HepG2 (cell line): ENCODE data around the gene FOLR1. TPM values are rescaled to one million over a fixed set of nuclear protein-coding genes. Genes with fewer than 3 reads are reported as not detected.

Experiments used
- ATAC-seq: fragments of 200-7000 bp; cut with Tn5 transposase; 3 replicates; pipeline ENCODE4 v1.9.1; 2020; ENCODE audit warnings: mild to moderate bottlenecking, moderate library complexity
- BruUV-seq: library from RNA; stranded (reverse); fragments of 400-500 nt; replicated peaks from 2 replicates; lab custom pipeline; 2021; lab: Mats Ljungman, UMichigan
- CTCF ChIA-PET: fragments of 300-600 bp; formaldehyde crosslinking; extraction: SDS; loops from one replicate; lab custom pipeline; 2021; ENCODE audit warnings: low total read pairs, inconsistent platforms, low intra/inter-chr PET ratio; lab: Yijun Ruan, JAX
- POLR2A ChIA-PET: fragments of 350-600 bp; sonication (Branson Sonifier 250); formaldehyde crosslinking; loops from one replicate; lab custom pipeline; 2020; ENCODE audit warnings: antibody characterized with exemption, inconsistent platforms; lab: Yijun Ruan, JAX
- DNase-seq: peaks from one replicate; pipeline ENCODE4 v3.0.0-alpha.2; 2015; ENCODE audit warnings: low spot score
- FAIRE-seq: peaks from 3 replicates; lab custom pipeline; 2011; peaks lifted over from hg19 to GRCh38; lab: Jason Lieb, UNC
- H2AFZ ChIP-seq: one replicate; pipeline ENCODE4 v1.6.1; 2011; ENCODE audit warnings: low read length, inconsistent platforms
- H3K27ac ChIP-seq: fragments of 300-600 bp; 3 replicates; pipeline ENCODE4 v1.8.0; 2011; ENCODE audit warnings: mixed run types, mild to moderate bottlenecking, mixed read lengths, low read length, inconsistent platforms; ENCODE audit not compliant: insufficient read depth; ENCODE audit errors: extremely low read length
- H3K27me3 ChIP-seq, 2 experiments: fragments of 200-600 bp in 1 of 2; 2 replicates in 1 of 2; 3 replicates in 1 of 2; pipeline versions ENCODE4 v1.6.0 to v1.8.0; 2011; ENCODE audit warnings: low read length in 2 of 2, mild to moderate bottlenecking in 2 of 2, moderate library complexity in 2 of 2, inconsistent platforms in 1 of 2; ENCODE audit not compliant: insufficient read depth in 2 of 2, control insufficient read depth in 1 of 2
- H3K36me3 ChIP-seq, 2 experiments: fragments of 200-600 bp in 1 of 2; replicated peaks in 1 of 2; 2 replicates in 1 of 2; 3 replicates in 1 of 2; pipeline versions ENCODE4 v1.5.1 to v1.8.0; 2011; ENCODE audit warnings: low read length in 2 of 2, inconsistent platforms in 1 of 2; ENCODE audit not compliant: insufficient read depth in 2 of 2, control insufficient read depth in 1 of 2
- H3K4me1 ChIP-seq: 2 replicates; pipeline ENCODE4 v1.5.1; 2012; ENCODE audit warnings: low read length, inconsistent platforms; ENCODE audit not compliant: insufficient read depth
- H3K4me2 ChIP-seq: 2 replicates; pipeline ENCODE4 v1.6.0; 2011; ENCODE audit warnings: low read depth, low read length, inconsistent platforms
- H3K4me3 ChIP-seq, 3 experiments: fragments of 200-600 bp in 1 of 3; sonication (generic), shearing (Covaris generic) in 1 of 3; replicated peaks in 1 of 3; 2 replicates each; pipeline ENCODE4 v1.5.1; 2011 to 2016; ENCODE audit warnings: low read length in 3 of 3, inconsistent platforms in 2 of 3, low read depth in 2 of 3, mild to moderate bottlenecking in 2 of 3, control low read depth in 1 of 3, mixed read lengths in 1 of 3; ENCODE audit not compliant: insufficient read depth in 1 of 3
- H3K79me2 ChIP-seq: one replicate; pipeline ENCODE4 v1.6.1; 2011; ENCODE audit warnings: low read length, inconsistent platforms; ENCODE audit not compliant: insufficient read depth
- H3K9ac ChIP-seq: 2 replicates; pipeline ENCODE4 v1.6.0; 2011; ENCODE audit warnings: mild to moderate bottlenecking, low read depth, low read length, inconsistent platforms; ENCODE audit not compliant: insufficient read depth
- H3K9me3 ChIP-seq: 2 replicates; pipeline ENCODE4 v1.5.1; 2012; ENCODE audit warnings: mild to moderate bottlenecking, low read length
- H4K20me1 ChIP-seq: 2 replicates; pipeline ENCODE4 v1.6.0; 2011; ENCODE audit warnings: inconsistent platforms, mild to moderate bottlenecking, low read length, moderate library complexity; ENCODE audit not compliant: insufficient read depth
- CREBL2 ChIP-seq: sonication (generic); formaldehyde crosslinking; IDR thresholded peaks from 2 replicates; pipeline ENCODE4 v1.8.1; 2023; ENCODE audit warnings: missing genetic modification reagents, mild to moderate bottlenecking, borderline replicate concordance
- HOXA7 ChIP-seq: sonication (generic); formaldehyde crosslinking; IDR thresholded peaks from 2 replicates; pipeline ENCODE4 v1.8.1; 2022; ENCODE audit warnings: mild to moderate bottlenecking, missing genetic modification reagents, moderate library complexity
- MAFK ChIP-seq, 2 experiments: IDR thresholded peaks in 1 of 2; conservative IDR thresholded peaks in 1 of 2; 2 replicates each; pipeline ENCODE4 v1.6.1; 2011; ENCODE audit warnings: improper control_type of control experiment in 2 of 2, low read length in 2 of 2
- NAIF1 ChIP-seq: sonication (generic); formaldehyde crosslinking; IDR thresholded peaks from 2 replicates; pipeline ENCODE4 v1.5.0; 2020; ENCODE audit warnings: mild to moderate bottlenecking, missing genetic modification reagents, borderline replicate concordance
- NKX3-1 ChIP-seq: sonication (generic); formaldehyde crosslinking; IDR thresholded peaks from 2 replicates; pipeline ENCODE4 v1.5.0; 2020; ENCODE audit warnings: missing genetic modification reagents
- ZBTB4 ChIP-seq: sonication (generic); formaldehyde crosslinking; IDR thresholded peaks from 2 replicates; pipeline ENCODE4 v1.4.0; 2020; ENCODE audit warnings: missing genetic modification reagents, mild to moderate bottlenecking, borderline replicate concordance
- ZFY ChIP-seq: sonication (generic); formaldehyde crosslinking; IDR thresholded peaks from 2 replicates; pipeline ENCODE4 v1.4.0; 2020; ENCODE audit warnings: missing genetic modification reagents
- ZNF274 ChIP-seq: sonication (generic); formaldehyde crosslinking; IDR thresholded peaks from 2 replicates; pipeline ENCODE4 v1.5.1; 2020; ENCODE audit warnings: mild to moderate bottlenecking, missing genetic modification reagents
- WGBS: methylation state at CpG from one replicate; pipeline ENCODE4 v1.1.6; 2017; ENCODE audit warnings: low lambda C conversion rate; 5-methylcytosine and 5-hydroxymethylcytosine counted together
- in situ Hi-C: cut with HindIII; loops from 2 replicates; pipeline ENCODE4 v1.10.0; 2017; ENCODE audit warnings: low pct_unique_long_range_greater_than_20kb; ENCODE audit not compliant: extremely low pct_ligation_motif_present
- intact Hi-C: fragments of 100-400 bp; cut with micrococcal nuclease; formaldehyde crosslinking; loops from one replicate; pipeline ENCODE4 v1.10.0; 2022; ENCODE audit not compliant: unreplicated experiment
- polyA plus RNA-seq, 8 experiments: library from polyadenylated mRNA; depleted of rRNA in 3 of 8; stranded (reverse) in 7 of 8; unstranded in 1 of 8; fragments of >200 nt; fragmentation: Illumina TruSeq in 4 of 8; extraction: Trizol in 4 of 8; gene quantifications; 2 replicates each; pipeline versions ENCODE4 v1.2.1 to v1.2.3, GENCODE V29; 2011 to 2016; ENCODE audit warnings: low read depth in 4 of 8, missing spikeins in 1 of 8, mixed read lengths in 1 of 8; ENCODE audit not compliant: insufficient read depth in 1 of 8
- total RNA-seq, 5 experiments: library from RNA; depleted of rRNA; stranded (reverse); fragments of >200 nt; fragmentation: Illumina TruSeq; extraction: Trizol; gene quantifications; 2 replicates each; pipeline ENCODE4 v1.2.3, GENCODE V29; 2016; ENCODE audit warnings: low read depth in 1 of 5

Gene FOLR1
- total and polyA plus RNA-seq, 2 of the 13 experiments (the other 11 are each of a cell fraction or from before 2014, with no cell fraction given) = 0.20 TPM; not detected in 1

GRCh38 chr11:72202571-72202970, 10.6 kb downstream of the FOLR1 start:
- in situ Hi-C loops = no loop called here
- Histone ChIP-seq H3K9ac (no peak overlapping the region), H3K36me3 (no peaks in the 10 kb centered on the region), H3K4me3 (no peak overlapping the region), H3K9me3 (no peaks in the 10 kb centered on the region), H3K79me2 (no peaks in the 10 kb centered on the region), H3K27me3 (no peaks in the 10 kb centered on the region; a peak in 1 of 5 replicates), H3K27ac (no peak overlapping the region), H2AFZ (no peak overlapping the region)
- no TSS peak for BruUV-seq
- POLR2A ChIA-PET = no interaction called here
- TF ChIP-seq CREBL2 (no peak), ZNF274 (CRISPR knock-in tag) (no peak), MAFK (conservative IDR thresholded peaks at IDR 0.05 in 1 of 2, IDR thresholded peaks at IDR 0.05 in 1 of 2; ENCODE audit: low read length in 2 of 2) (no peak), ZFY (no peak), HOXA7 (CRISPR knock-in tag) (no peak), NAIF1 (CRISPR knock-in tag) (no peak), NKX3-1 (CRISPR knock-in tag) (no peak), ZBTB4 (CRISPR knock-in tag) (no peak)
- TF ChIP-seq, all 625 proteins: peak for 0
- FAIRE-seq = no peak
- CTCF ChIA-PET = no interaction called here
- intact Hi-C loops = no loop called here
- no peak for DNase-seq
- Histone ChIP-seq H3K4me2 (no peak overlapping the region), H3K4me1 (peaks cover 9% of the 10 kb centered on the region; the same call in 1 of the 2 replicates), H4K20me1 (no peaks in the 10 kb centered on the region)
- ATAC-seq = no peak
- WGBS = 83% methylated on average over 6 of the region's 6 CpGs
